DMS 273 treated with DMSO at 0.1 percent for 48 hours (cell line): ENCODE results near the gene TEDC2.

Experiments
- DNase-seq: peaks from one replicate; lab custom pipeline; 2025; lab: John Stamatoyannopoulos, UW

The TEDC2 gene

GRCh38 chr16:2466667-2467527, 7.0 kb downstream of the TEDC2 start:
- no peak for DNase-seq

GRCh38 chr16:2467528-2468232, 7.8 kb downstream of the TEDC2 start:
- peak; percentile 46 for DNase-seq

- DNase-seq: peak; percentile 96
Observed at GRCh38 chr16:2468233-2468724, 8.4 kb downstream of the TEDC2 start.

GRCh38 chr16:2468725-2469398, 9.0 kb downstream of the TEDC2 start:
- peak; percentile 96 for DNase-seq

- no peak for DNase-seq
Observed at GRCh38 chr16:2469399-2470233, 9.7 kb downstream of the TEDC2 start.

- no peak for DNase-seq
Observed at GRCh38 chr16:2470234-2470601, 10.3 kb downstream of the TEDC2 start.

GRCh38 chr16:2470603-2471015, 10.7 kb downstream of the TEDC2 start:
- peak; percentile 90 for DNase-seq

- DNase-seq: peak; percentile 79
Observed at GRCh38 chr16:2471016-2471652, 11.2 kb downstream of the TEDC2 start, which contains the start of gene NTN3. Gene NTN3 (plus strand): TSS chr16:2471297. CDS start chr16:2471702, 405 bp downstream.

GRCh38 chr16:2471653-2472487, 12.0 kb downstream of the TEDC2 start:
- DNase-seq: no peak

- no peak for DNase-seq
Observed at GRCh38 chr16:2472488-2472864, 12.6 kb downstream of the TEDC2 start.

- DNase-seq: no peak
Observed at GRCh38 chr16:2472885-2473445, 13.1 kb downstream of the TEDC2 start.

GRCh38 chr16:2473446-2473926, 13.6 kb downstream of the TEDC2 start:
- no peak for DNase-seq

- no peak for DNase-seq
Observed at GRCh38 chr16:2473999-2474876, 14.3 kb downstream of the TEDC2 start.

GRCh38 chr16:2474877-2475412, 15.0 kb downstream of the TEDC2 start, which contains the start of gene TBC1D24:
Gene TBC1D24 (plus strand): TSS chr16:2475127. CDS start chr16:2496149, 21,022 bp downstream.
- DNase-seq: peak; percentile 33

GRCh38 chr16:2475413-2476344, 15.8 kb downstream of the TEDC2 start:
- no peak for DNase-seq

GRCh38 chr16:2476345-2476720, 16.4 kb downstream of the TEDC2 start:
- DNase-seq: no peak

GRCh38 chr16:2476741-2477140, 16.8 kb downstream of the TEDC2 start:
- DNase-seq: no peak
